T-cell (primary cell): Measurements from ENCODE around the gene ZNF771. TPM values are rescaled to one million over a fixed set of nuclear protein-coding genes. Genes with fewer than 3 reads are reported as not detected.

Experiments
- ATAC-seq, 4 experiments: fragments of 200-7000 bp in 3 of 4; fragments of 150-1000 bp in 1 of 4; cut with Tn5 transposase; replicated peaks in 1 of 4; 1 replicate in 3 of 4; 2 replicates in 1 of 4; pipeline ENCODE4 v1.10.0; 2021; ENCODE audit warnings: moderate library complexity in 3 of 4, mild to moderate bottlenecking in 2 of 4, moderate number of reproducible peaks in 1 of 4
- CTCF ChIA-PET, 2 donors: fragments of 300-600 bp; sonication (Branson Sonifier 250); formaldehyde crosslinking; loops; one replicate each; lab custom pipeline; 2022; ENCODE audit warnings: antibody characterized with exemption in 2 of 2; lab: Charles Lee
- POLR2A ChIA-PET, 2 donors: fragments of 300-600 bp; sonication (Branson Sonifier 250); formaldehyde crosslinking; loops; one replicate each; lab custom pipeline; 2022; ENCODE audit warnings: antibody characterized with exemption in 2 of 2; lab: Charles Lee
- DNase-seq, 35 experiments: peaks; one replicate each; pipeline versions ENCODE4 v3.0.0 to v3.0.0-alpha.2; 2013 to 2023
- H3K27ac ChIP-seq: one replicate; pipeline ENCODE4 v1.5.1; 2013; ENCODE audit warnings: low read length
- H3K27me3 ChIP-seq, 2 experiments: replicated peaks in 1 of 2; 1 replicate in 1 of 2; 2 replicates in 1 of 2; pipeline versions ENCODE4 v1.6.1 to v1.7.0; 2013; ENCODE audit warnings: low read length in 1 of 2, mixed read lengths in 1 of 2; ENCODE audit not compliant: control insufficient read depth in 2 of 2, insufficient read depth in 2 of 2; ENCODE audit errors: extremely low read depth in 1 of 2
- H3K36me3 ChIP-seq, 2 donors: 1 replicate in 1 of 2; 2 replicates in 1 of 2; pipeline versions ENCODE4 v1.6.1 to v1.7.0; 2013; ENCODE audit warnings: low read length in 1 of 2; ENCODE audit not compliant: control insufficient read depth in 2 of 2, insufficient read depth in 1 of 2; ENCODE audit errors: extremely low read depth in 1 of 2
- H3K4me1 ChIP-seq, 2 experiments: 1 replicate in 1 of 2; 2 replicates in 1 of 2; pipeline versions ENCODE4 v1.6.1 to v1.7.0; 2013; ENCODE audit warnings: low read length in 2 of 2, mixed read lengths in 1 of 2; ENCODE audit not compliant: insufficient read depth in 2 of 2, control insufficient read depth in 1 of 2; ENCODE audit errors: extremely low read depth in 1 of 2
- H3K4me3 ChIP-seq, 2 donors: 1 replicate in 1 of 2; 2 replicates in 1 of 2; pipeline versions ENCODE4 v1.5.1 to v1.7.0; 2013; ENCODE audit warnings: mild to moderate bottlenecking in 2 of 2, low read length in 1 of 2, moderate library complexity in 1 of 2; ENCODE audit not compliant: control insufficient read depth in 1 of 2; ENCODE audit errors: extremely low read depth in 1 of 2
- H3K9me3 ChIP-seq: 2 replicates; pipeline ENCODE4 v1.7.0; 2013
- H3K27ac Mint-ChIP-seq, 2 donors: one replicate each; pipeline ENCODE4 v1.8.0; 2020 to 2021; ENCODE audit warnings: mild to moderate bottlenecking in 2 of 2, mixed read lengths in 2 of 2
- H3K27me3 Mint-ChIP-seq, 2 donors: one replicate each; pipeline ENCODE4 v1.8.0; 2021 to 2022; ENCODE audit warnings: mixed read lengths in 2 of 2
- H3K36me3 Mint-ChIP-seq: one replicate; pipeline ENCODE4 v1.8.0; 2021; ENCODE audit warnings: mixed read lengths
- H3K4me1 Mint-ChIP-seq, 3 donors: one replicate each; pipeline ENCODE4 v1.8.0; 2020 to 2022; ENCODE audit warnings: mixed read lengths in 3 of 3, mild to moderate bottlenecking in 1 of 3
- H3K4me3 Mint-ChIP-seq, 3 donors: one replicate each; pipeline ENCODE4 v1.8.0; 2020 to 2022; ENCODE audit warnings: mild to moderate bottlenecking in 3 of 3, mixed read lengths in 3 of 3, moderate library complexity in 3 of 3
- H3K9me3 Mint-ChIP-seq, 3 donors: one replicate each; pipeline ENCODE4 v1.8.0; 2020 to 2022; ENCODE audit warnings: mixed read lengths in 3 of 3
- WGBS: methylation state at CpG from one replicate; pipeline ENCODE4 v1.1.5; 2013; ENCODE audit warnings: missing lambda C conversion rate; ENCODE audit not compliant: insufficient coverage; 5-methylcytosine and 5-hydroxymethylcytosine counted together
- total RNA-seq, 35 experiments: library from RNA in 6 of 35; stranded (reverse) in 6 of 35; fragments of 120-200 nt in 1 of 35; gene quantifications; one replicate each; pipeline versions ENCODE4 v1.2.1 to v1.2.4 and lab custom pipeline; 2013 to 2026

Gene ZNF771
- total RNA-seq, 5 donors from 2014 or later (not counting 1 experiment from before 2014, with no cell fraction given) = 1.3 to 6.6 (median 6.2) TPM

GRCh38 chr16:30421010-30421409, 13.6 kb downstream of the ZNF771 start:
- peaks cover 8 to 17% of the 10 kb centered on the region in 2 donors for H3K36me3 ChIP-seq
- H3K27me3 ChIP-seq = no peaks in the 10 kb centered on the region
- ChIA-PET CTCF (interaction anchor here (0.5 to 0.9 kb wide), 2 partner anchors 9 to 11 kb away, joined by 4 to 6 read pairs; partner anchors contain the start of gene DCTPP1 (in 1 of the 2)), POLR2A (no interaction called here)
- Mint-ChIP-seq H3K9me3 (no peaks in the 10 kb centered on the region), H3K27ac (peak overlapping the region in 1 of 2 donors; percentile 24), H3K27me3 (no peaks in the 10 kb centered on the region), H3K4me1 (peaks cover 12 to 17% (median 15%) of the 10 kb centered on the region in 3 donors), H3K4me3 (no peak overlapping the region), H3K36me3 (peaks cover 22% of the 10 kb centered on the region)
- WGBS = 79% methylated on average over 5 of the region's 5 CpGs
- H3K4me3 ChIP-seq = no peak overlapping the region
- ATAC-seq (no peak), DNase-seq (no peak)
- peaks cover 9 to 18% of the 10 kb centered on the region in 2 experiments for H3K4me1 ChIP-seq
- H3K9me3 ChIP-seq = no peaks in the 10 kb centered on the region
- no peak overlapping the region for H3K27ac ChIP-seq

- CTCF ChIA-PET = no interaction called here
- DNase-seq (no peak), ATAC-seq (no peak)
- Histone ChIP-seq H3K9me3 (no peaks in the 10 kb centered on the region), H3K4me1 (peaks cover 9 to 29% of the 10 kb centered on the region in 2 experiments), H3K27me3 (no peaks in the 10 kb centered on the region), H3K36me3 (peaks cover 0 to 23% of the 10 kb centered on the region in 2 donors), H3K27ac (no peak overlapping the region), H3K4me3 (no peak overlapping the region)
- H3K4me3 Mint-ChIP-seq = peak overlapping the region; percentile 0 to 48 (median 7)
- H3K27me3 Mint-ChIP-seq = no peaks in the 10 kb centered on the region
- POLR2A ChIA-PET = no interaction called here
- peaks cover 12% of the 10 kb centered on the region in 3 donors for H3K4me1 Mint-ChIP-seq
- peak overlapping the region; percentile 2 to 61 for H3K27ac Mint-ChIP-seq
- 100% methylated on average over 4 of the region's 4 CpGs for WGBS
- no peaks in the 10 kb centered on the region for H3K9me3 Mint-ChIP-seq
- peaks cover 19% of the 10 kb centered on the region for H3K36me3 Mint-ChIP-seq
Observed at GRCh38 chr16:30428055-30428454, 20.6 kb downstream of the ZNF771 start.

- Histone ChIP-seq H3K4me1 (peaks cover 9 to 31% of the 10 kb centered on the region in 2 experiments), H3K4me3 (peak overlapping the region; percentile 72 to 80), H3K9me3 (no peaks in the 10 kb centered on the region), H3K36me3 (peaks cover 0 to 10% of the 10 kb centered on the region in 2 donors), H3K27me3 (no peaks in the 10 kb centered on the region), H3K27ac (peak overlapping the region; percentile 71)
- no peak overlapping the region for H3K27ac Mint-ChIP-seq
- DNase-seq = no peak
- H3K4me1 Mint-ChIP-seq = peaks cover 18 to 20% (median 18%) of the 10 kb centered on the region in 3 donors
- H3K4me3 Mint-ChIP-seq = no peak overlapping the region
- CTCF ChIA-PET = interaction anchor here (0.5 to 1.5 kb wide), 48 partner anchors 7 to 338 kb away, joined by 3 to 35 read pairs (median 6); partner anchors contain the start of genes ITGAL (in 1 of the 2), PHKG2 (in 1 of the 2), PRR14 (in 1 of the 2) and SEPHS2 (in 1 of the 2)
- H3K36me3 Mint-ChIP-seq = peaks cover 15% of the 10 kb centered on the region
- ATAC-seq = peak in 2 of 4 experiments; percentile 26 to 28
- H3K27me3 Mint-ChIP-seq = no peaks in the 10 kb centered on the region
- POLR2A ChIA-PET = interaction anchor here (0.6 to 1.1 kb wide), 9 partner anchors 28 to 205 kb away, joined by 3 to 11 read pairs (median 4); no protein-coding TSS in a partner anchor
- H3K9me3 Mint-ChIP-seq = no peaks in the 10 kb centered on the region
- WGBS = 4% methylated on average over 7 of the region's 11 CpGs
Observed at GRCh38 chr16:30429418-30429677, 21.9 kb downstream of the ZNF771 start.

DNA sequence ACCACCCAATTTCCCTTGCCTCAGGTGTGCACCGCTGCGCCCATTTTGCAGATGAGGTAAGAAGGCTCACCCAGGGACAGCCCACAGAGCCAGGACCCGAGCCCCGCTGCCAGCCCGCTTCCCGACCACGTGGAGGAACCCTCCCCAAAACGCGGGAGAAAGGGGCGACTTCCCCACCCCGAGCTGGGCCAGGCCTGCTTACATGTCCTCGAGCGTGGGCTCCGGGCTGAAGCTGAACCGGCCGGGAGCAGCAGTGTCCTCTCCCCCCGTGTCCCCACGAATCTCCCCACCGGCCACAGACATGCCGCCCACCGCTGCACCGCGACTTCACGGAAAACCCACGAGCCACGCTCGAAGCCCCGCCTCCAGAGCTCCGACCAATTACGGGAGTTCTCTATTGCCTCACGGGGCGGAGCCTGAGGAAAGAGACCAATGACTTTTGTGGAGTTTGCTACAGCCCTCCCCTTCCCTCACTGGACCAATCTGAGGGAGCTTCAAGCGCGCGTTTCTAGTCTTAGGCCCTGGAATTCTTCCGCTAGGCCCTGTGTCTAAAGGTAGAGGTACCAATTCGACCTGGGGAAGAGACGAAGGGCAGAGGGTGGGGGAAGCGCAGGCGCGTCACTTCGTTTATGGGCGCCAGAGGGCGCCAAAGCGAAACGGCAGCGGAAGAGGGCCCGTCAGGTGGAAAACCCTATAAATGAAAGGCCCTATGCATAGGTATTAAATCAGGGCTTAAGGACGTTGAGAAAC, 22.4 kb downstream of the ZNF771 start, which contains the start of gene DCTPP1:
DCTPP1 (minus strand) TSS at position 353 of the 750 bp plus-strand sequence; CDS start at position 303, 50 bp downstream.
- Mint-ChIP-seq H3K9me3 (no peaks in the 10 kb centered on the region), H3K4me3 (no peak within 1 kb of the TSS), H3K4me1 (peaks cover 22 to 25% (median 23%) of the 10 kb centered on the region in 3 donors), H3K27me3 (no peaks in the 10 kb centered on the region), H3K36me3 (peaks cover 10% of the 10 kb centered on the region), H3K27ac (no peak within 1 kb of the TSS)
- H3K4me1 ChIP-seq = peaks cover 9 to 36% of the 10 kb centered on the region in 2 experiments
- DNase-seq (peak; percentile 86 to 99 (median 95)), ATAC-seq (peak; percentile 96 to 98 (median 98))
- no peaks in the 10 kb centered on the region for H3K9me3 ChIP-seq
- 0% methylated on average over 37 of the region's 49 CpGs for WGBS
- peak within 1 kb of the TSS; percentile 71 for H3K27ac ChIP-seq
- H3K36me3 ChIP-seq = peaks cover 0 to 10% of the 10 kb centered on the region in 2 donors
- no peaks in the 10 kb centered on the region for H3K27me3 ChIP-seq
- peak within 1 kb of the TSS; percentile 72 to 80 for H3K4me3 ChIP-seq
- CTCF ChIA-PET = interaction anchor here (0.5 to 1.5 kb wide), 48 partner anchors 8 to 338 kb away, joined by 3 to 35 read pairs (median 6); partner anchors contain the start of genes ITGAL (in 1 of the 2), PHKG2 (in 1 of the 2), PRR14 (in 1 of the 2) and SEPHS2 (in 1 of the 2)
- POLR2A ChIA-PET = interaction anchor here (0.6 to 1.1 kb wide), 11 partner anchors 28 to 1612 kb away, joined by 3 to 11 read pairs (median 4); no protein-coding TSS in a partner anchor

DNA sequence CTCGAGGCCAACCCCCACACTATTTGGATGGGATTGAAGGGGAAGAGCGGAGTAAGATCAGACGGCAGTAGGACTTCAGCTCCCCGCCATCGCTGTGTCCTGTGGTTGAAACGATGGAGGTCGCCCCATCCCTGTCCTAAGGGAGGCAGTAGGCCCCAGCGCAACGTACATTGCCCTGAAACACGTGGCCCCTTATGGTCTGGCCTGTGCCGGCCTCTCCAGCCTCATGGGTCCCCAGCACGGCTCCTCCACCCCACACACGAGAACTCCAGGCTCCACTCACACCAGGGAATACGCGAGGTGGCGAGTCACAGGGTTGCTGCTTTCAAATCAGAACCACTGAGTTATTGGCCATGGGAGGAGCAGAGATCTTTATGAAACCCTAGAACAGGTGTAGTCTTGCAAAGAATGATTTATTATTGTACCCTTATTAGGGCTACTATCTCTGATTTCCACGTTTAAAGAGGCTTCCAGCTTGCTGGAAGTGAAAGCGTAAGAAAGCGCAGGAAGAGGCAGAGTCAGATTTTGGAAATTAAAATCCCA, 23.1 kb downstream of the ZNF771 start:
- Histone ChIP-seq H3K27ac (peak overlapping the region; percentile 71), H3K4me3 (peak overlapping the region in 1 of 2 donors; percentile 72), H3K4me1 (peaks cover 9 to 36% of the 10 kb centered on the region in 2 experiments), H3K36me3 (peaks cover 0 to 10% of the 10 kb centered on the region in 2 donors), H3K27me3 (no peaks in the 10 kb centered on the region), H3K9me3 (no peaks in the 10 kb centered on the region)
- Mint-ChIP-seq H3K9me3 (no peaks in the 10 kb centered on the region), H3K27me3 (no peaks in the 10 kb centered on the region), H3K27ac (no peak overlapping the region), H3K4me3 (no peak overlapping the region), H3K4me1 (peaks cover 25 to 27% (median 26%) of the 10 kb centered on the region in 3 donors), H3K36me3 (peaks cover 10% of the 10 kb centered on the region)
- ATAC-seq (peak; percentile 2 to 19 (median 8)), DNase-seq (peak in 2 of 35 experiments; percentile 15 to 22)
- WGBS = 47% methylated on average over 12 of the region's 19 CpGs
- CTCF ChIA-PET = interaction anchor here in 1 of 2 donors (0.8 to 1.5 kb wide), 28 partner anchors 10 to 317 kb away, joined by 3 to 35 read pairs (median 7); partner anchors contain the start of genes ITGAL, PHKG2, SEPHS2 and SEPTIN1
- POLR2A ChIA-PET = interaction anchor here in 1 of 2 donors (0.6 to 1.1 kb wide), 7 partner anchors 27 to 1613 kb away, joined by 3 to 11 read pairs (median 4); no protein-coding TSS in a partner anchor

- DNase-seq = no peak
- no peaks in the 10 kb centered on the region for H3K9me3 ChIP-seq
- Mint-ChIP-seq H3K9me3 (no peaks in the 10 kb centered on the region), H3K4me1 (peaks cover 14 to 19% (median 18%) of the 10 kb centered on the region in 3 donors), H3K4me3 (no peak overlapping the region), H3K27me3 (no peaks in the 10 kb centered on the region), H3K36me3 (no peaks in the 10 kb centered on the region), H3K27ac (peak overlapping the region; percentile 29 to 42)
- H3K4me1 ChIP-seq = peaks cover 3 to 20% of the 10 kb centered on the region in 2 experiments
- H3K4me3 ChIP-seq = no peak overlapping the region
- ChIA-PET POLR2A (interaction anchor here in 1 of 2 donors (0.5 kb wide), 1 partner anchor 51 kb away, joined by 3 read pairs; no protein-coding TSS in a partner anchor), CTCF (no interaction called here)
- no peaks in the 10 kb centered on the region for H3K27me3 ChIP-seq
- WGBS = 51% methylated on average over 4 of the region's 4 CpGs
- no peaks in the 10 kb centered on the region for H3K36me3 ChIP-seq
- no peak overlapping the region for H3K27ac ChIP-seq
- ATAC-seq = no peak
Observed at GRCh38 chr16:30434852-30435251, 27.4 kb downstream of the ZNF771 start.
